Tibial artery (tissue), 4 donors: ENCODE measurements around the gene OR8D2.

ENCODE experiments used
- DNase-seq, 2 donors: peaks; one replicate each; pipeline ENCODE4 v3.0.0-alpha.2; 2019
- H3K27ac ChIP-seq, 2 donors: fragments of 200-600 bp; sonication (generic) in 1 of 2; 1 replicate in 1 of 2; 2 replicates in 1 of 2; pipeline ENCODE4 v1.5.1; 2018 to 2019; ENCODE audit warnings: mild to moderate bottlenecking in 1 of 2
- H3K27me3 ChIP-seq, 2 donors: fragments of 200-600 bp; sonication (generic) in 1 of 2; one replicate each; pipeline versions ENCODE4 v1.5.1 to v1.6.0; 2016 to 2019
- H3K36me3 ChIP-seq, 3 donors: fragments of 200-600 bp; sonication (generic) in 2 of 3; one replicate each; pipeline ENCODE4 v1.5.1; 2016 to 2019; ENCODE audit warnings: mild to moderate bottlenecking in 2 of 3
- H3K4me1 ChIP-seq, 4 donors: fragments of 200-600 bp; sonication (generic) in 2 of 4; 1 replicate in 3 of 4; 2 replicates in 1 of 4; pipeline ENCODE4 v1.5.1; 2016 to 2019
- H3K4me3 ChIP-seq, 2 donors: fragments of 200-600 bp; sonication (generic) in 1 of 2; 1 replicate in 1 of 2; 2 replicates in 1 of 2; pipeline ENCODE4 v1.5.1; 2018 to 2019; ENCODE audit warnings: mild to moderate bottlenecking in 2 of 2
- H3K9me3 ChIP-seq, 3 donors: fragments of 200-600 bp; sonication (generic) in 1 of 3; one replicate each; pipeline ENCODE4 v1.5.1; 2016 to 2019
- CTCF ChIP-seq, 2 experiments: fragments of 200-600 bp in 1 of 2; fragments of 450-650 bp in 1 of 2; IDR thresholded peaks; one replicate each; pipeline ENCODE4 v1.5.1; 2017 to 2019; ENCODE audit warnings: antibody characterized with exemption in 2 of 2, mild to moderate bottlenecking in 1 of 2, moderate library complexity in 1 of 2
- intact Hi-C: fragments of 100-400 bp; cut with DNase I; formaldehyde crosslinking; loops from one replicate; pipeline ENCODE4 v1.15.0; 2023; ENCODE audit warnings: low total_unique reads

Gene OR8D2

GRCh38 chr11:124320097-124320496 is at the start of gene OR8D2:
Gene OR8D2, minus strand, starts transcription at chr11:124320197. Its CDS starts 0 bp downstream, at chr11:124320197.
- Histone ChIP-seq H3K27me3 (peaks cover 0 to 2% of the 10 kb centered on the region in 2 donors), H3K4me1 (no peaks in the 10 kb centered on the region), H3K4me3 (no peak within 1 kb of the TSS), H3K36me3 (no peaks in the 10 kb centered on the region), H3K27ac (no peak within 1 kb of the TSS), H3K9me3 (no peaks in the 10 kb centered on the region)
- TF ChIP-seq CTCF (IDR thresholded peaks at IDR 0.05), result no peak
- DNase-seq, result no peak
- intact Hi-C loops, result no loop called here

- Histone ChIP-seq H3K27me3 (no peaks in the 10 kb centered on the region), H3K4me1 (no peaks in the 10 kb centered on the region), H3K9me3 (no peaks in the 10 kb centered on the region), H3K27ac (no peak overlapping the region), H3K36me3 (no peaks in the 10 kb centered on the region), H3K4me3 (no peak overlapping the region)
- intact Hi-C loops, result no loop called here
- DNase-seq, result no peak
- TF ChIP-seq CTCF (IDR thresholded peaks at IDR 0.05), result no peak
Observed at GRCh38 chr11:124359566-124359965, 39.6 kb upstream of the OR8D2 start.

- Histone ChIP-seq H3K4me3 (no peak overlapping the region), H3K4me1 (no peaks in the 10 kb centered on the region), H3K27me3 (no peaks in the 10 kb centered on the region), H3K9me3 (peaks cover 0 to 6% (median 0%) of the 10 kb centered on the region in 3 donors), H3K36me3 (no peaks in the 10 kb centered on the region), H3K27ac (no peak overlapping the region)
- intact Hi-C loops, result no loop called here
- TF ChIP-seq CTCF (IDR thresholded peaks at IDR 0.05), result no peak
- no peak for DNase-seq
Observed at GRCh38 chr11:124346311-124346955, 26.4 kb upstream of the OR8D2 start.

GRCh38 chr11:124344346-124344745 is 24.3 kb upstream of the OR8D2 start:
- H3K36me3 ChIP-seq, result no peaks in the 10 kb centered on the region
- TF ChIP-seq CTCF (IDR thresholded peaks at IDR 0.05), result no peak
- no peaks in the 10 kb centered on the region for H3K4me1 ChIP-seq
- no peak overlapping the region for H3K4me3 ChIP-seq
- no peak for DNase-seq
- H3K27ac ChIP-seq, result no peak overlapping the region
- H3K9me3 ChIP-seq, result peaks cover 0 to under 1% (median 0%) of the 10 kb centered on the region in 3 donors
- H3K27me3 ChIP-seq, result no peaks in the 10 kb centered on the region
- intact Hi-C loops, result no loop called here

- Histone ChIP-seq H3K27ac (no peak overlapping the region), H3K36me3 (no peaks in the 10 kb centered on the region), H3K4me1 (no peaks in the 10 kb centered on the region), H3K27me3 (no peaks in the 10 kb centered on the region), H3K9me3 (no peaks in the 10 kb centered on the region), H3K4me3 (no peak overlapping the region)
- DNase-seq, result no peak
- no peak for TF ChIP-seq CTCF (IDR thresholded peaks at IDR 0.05)
- intact Hi-C loops, result no loop called here
Observed at GRCh38 chr11:124340142-124340447, 20.1 kb upstream of the OR8D2 start.
